Fibroblast of skin of right biceps (primary cell): ENCODE results near the gene TSPAN18.

Experiments
- DNase-seq: peaks from one replicate; pipeline ENCODE4 v3.0.0-alpha.2; 2013

The TSPAN18 gene

GRCh38 chr11:44950031-44950624 lies 223.4 kb downstream of the TSPAN18 start:
- DNase-seq: no peak

GRCh38 chr11:44950625-44951476 lies 224.1 kb downstream of the TSPAN18 start, which contains the start of gene TP53I11:
TSS of gene TP53I11 (minus strand) at chr11:44950883. CDS start at chr11:44938335, 12,548 bp downstream.
- DNase-seq: peak; percentile 69

- no peak for DNase-seq
Measured at GRCh38 chr11:44952082-44952481, 225.3 kb downstream of the TSPAN18 start.

- DNase-seq: no peak
Measured at GRCh38 chr11:44952500-44953260, 225.9 kb downstream of the TSPAN18 start.

DNA sequence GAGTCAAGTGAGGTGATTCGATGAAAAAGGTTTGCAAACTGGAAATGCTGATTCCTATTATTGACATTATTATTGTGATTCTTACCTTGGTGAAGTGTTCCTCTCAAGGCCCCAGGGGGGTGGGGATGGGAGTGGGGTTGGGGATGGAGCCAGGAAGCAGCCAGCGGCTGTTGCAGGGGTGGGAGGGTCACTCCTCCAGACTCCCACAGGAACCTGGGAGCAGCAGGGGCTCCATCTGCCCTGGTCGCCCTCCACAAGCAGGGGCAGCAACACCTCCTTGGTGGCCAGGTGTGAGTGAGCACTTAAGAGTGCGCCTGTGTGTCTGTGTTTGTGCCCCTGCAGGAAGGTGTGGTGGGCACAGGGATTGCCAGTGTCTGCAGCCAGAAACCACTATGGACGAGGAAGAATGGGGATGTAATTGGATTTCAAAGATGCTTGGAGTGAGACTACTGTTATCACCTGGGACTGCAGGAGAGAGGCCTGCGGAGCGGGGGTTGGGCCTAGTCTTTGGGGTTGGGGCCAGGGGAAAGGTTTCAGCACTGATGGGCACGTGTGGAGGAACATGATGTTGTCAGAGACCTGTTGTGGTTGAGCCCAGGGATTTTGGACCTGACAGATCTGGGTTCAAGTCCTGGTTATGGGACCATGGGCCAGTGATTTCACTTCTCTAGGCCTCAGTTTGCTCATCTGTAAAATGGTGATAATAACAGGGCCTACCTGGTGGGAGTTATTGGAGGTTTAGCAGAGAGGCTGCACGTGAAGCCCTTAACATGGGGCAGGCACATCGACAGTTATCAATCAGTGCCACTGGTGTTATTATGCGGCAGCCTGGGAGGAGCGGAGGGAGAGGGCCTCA lies 227.5 kb downstream of the TSPAN18 start:
- DNase-seq: no peak

DNA sequence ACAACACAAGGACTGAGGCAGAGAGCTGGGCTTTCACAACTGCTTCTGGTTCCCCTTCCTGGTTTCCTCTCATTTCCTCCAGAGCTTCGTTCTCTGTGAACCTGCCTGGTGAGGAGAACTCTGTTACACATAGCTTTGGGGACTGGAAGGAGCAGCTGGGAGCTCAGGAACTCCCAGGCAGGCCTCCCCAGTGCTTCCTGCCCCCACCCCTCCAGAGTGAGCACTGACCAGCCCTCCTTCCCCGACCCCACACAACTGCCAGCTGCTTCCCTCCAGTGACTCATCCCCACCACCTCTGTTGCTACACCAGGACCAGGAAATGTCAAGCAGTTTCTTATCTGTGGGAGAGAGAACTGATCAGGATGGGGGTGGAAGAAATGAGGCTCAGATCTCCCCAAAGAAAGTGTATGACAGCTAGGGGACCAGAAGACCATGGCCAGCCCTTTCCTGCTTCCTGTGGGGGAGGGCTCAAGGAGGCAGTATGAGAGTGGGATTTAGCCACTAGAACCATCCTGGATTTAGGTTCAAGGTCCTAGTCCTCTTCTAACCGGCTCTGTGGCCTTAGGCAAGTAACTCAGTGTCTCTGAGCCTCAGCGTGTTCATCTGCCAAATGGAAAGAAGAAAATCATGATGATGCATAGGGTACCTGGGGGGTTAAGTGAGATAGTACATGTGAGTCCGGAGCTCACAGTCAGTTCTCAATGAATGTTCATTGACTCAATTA lies 228.4 kb downstream of the TSPAN18 start:
- peak; percentile 77 for DNase-seq

DNA sequence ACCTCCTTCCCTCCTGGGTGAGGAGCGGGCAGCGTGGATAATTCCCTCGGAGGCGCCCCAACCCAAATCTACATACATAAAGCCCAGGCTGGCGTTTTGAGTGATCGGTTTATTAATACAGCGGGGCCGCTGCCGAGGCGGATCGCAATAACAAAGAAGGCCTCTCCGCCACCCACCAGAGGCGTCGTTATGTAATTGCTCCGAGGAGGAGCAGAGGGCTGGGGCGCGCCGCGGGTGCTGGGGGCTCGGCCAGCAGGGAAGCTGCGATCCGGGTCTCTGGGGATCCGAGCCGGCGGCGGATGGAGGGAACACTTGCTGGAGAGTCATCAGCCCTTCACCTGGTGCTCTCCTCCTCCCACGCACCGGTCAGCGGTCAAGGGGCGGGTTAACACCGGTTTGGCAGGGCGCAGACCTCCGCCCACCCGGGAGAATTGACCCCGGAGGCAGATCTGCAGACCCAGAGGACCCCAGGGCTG lies 230.3 kb downstream of the TSPAN18 start:
- no peak for DNase-seq

- no peak for DNase-seq
Measured at GRCh38 chr11:44957776-44958564, 231.2 kb downstream of the TSPAN18 start.

DNA sequence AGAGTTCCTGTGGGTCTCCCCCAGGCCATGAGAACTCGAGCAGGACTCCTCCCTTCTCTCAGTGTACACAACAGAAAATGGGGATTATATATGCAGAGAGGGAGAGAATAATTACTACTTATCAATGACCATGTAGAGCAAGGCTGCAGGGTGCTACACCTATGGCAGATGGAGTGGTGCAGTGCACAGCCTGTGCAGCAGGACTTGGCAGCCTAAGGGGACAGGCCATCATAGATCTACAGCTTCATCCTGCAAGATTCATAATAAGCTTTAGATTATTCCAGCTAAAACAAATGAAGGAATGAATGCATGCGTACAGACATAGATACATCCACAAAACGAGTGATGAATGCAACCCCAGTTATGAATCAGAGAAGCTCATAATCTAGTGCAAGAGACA lies 232.3 kb downstream of the TSPAN18 start:
- DNase-seq: no peak

DNA sequence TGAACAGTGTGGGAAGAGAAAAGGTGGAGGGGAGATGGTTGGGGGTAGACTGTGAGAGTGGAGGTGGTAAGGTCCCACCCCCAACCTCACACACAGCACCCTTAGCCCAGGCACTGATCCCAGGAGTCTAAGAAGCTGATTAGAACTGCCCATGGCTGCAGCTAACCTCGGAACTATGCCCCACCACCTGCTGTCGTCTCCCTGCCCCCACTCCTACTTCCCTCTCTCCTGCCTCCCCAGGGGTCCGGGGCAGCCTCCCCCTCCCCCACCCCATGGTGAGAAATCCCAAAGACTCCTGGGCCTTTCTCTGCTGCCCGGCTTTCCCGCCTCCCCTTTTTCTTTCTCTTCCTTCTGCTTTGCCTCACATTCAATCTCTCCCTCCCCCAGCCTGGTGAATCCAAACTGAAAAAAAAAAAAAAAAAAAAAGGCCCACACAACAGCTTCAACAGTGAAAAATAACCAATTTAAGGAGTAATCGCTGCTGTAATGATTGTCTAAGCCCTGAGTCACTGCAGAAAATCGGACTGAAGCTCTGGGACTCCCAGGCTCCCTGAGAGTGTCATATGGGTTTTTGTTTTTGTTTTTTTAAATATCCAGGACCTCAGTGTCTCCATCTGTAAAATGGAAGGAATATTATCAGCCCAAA lies 233.6 kb downstream of the TSPAN18 start:
- peak; percentile 20 for DNase-seq

DNA sequence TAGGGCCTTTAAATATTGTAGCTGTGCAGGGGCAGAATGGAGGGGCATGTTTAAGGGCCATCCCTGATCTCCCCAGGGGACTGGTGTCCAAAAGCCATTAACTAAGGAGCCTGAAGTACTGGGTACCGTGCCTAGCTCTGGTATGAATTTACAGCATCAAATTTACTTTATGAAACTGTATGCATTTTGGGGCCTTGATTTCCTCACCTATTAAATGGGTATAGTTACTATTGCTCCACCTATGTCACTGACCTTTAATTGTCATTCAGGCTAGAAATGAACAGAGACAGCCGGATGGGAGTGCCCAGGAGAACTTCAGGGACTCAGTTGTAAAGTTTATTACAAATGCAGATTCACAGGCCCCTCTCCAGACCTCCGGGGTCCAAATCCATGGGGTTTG lies 235.7 kb downstream of the TSPAN18 start:
- DNase-seq: no peak

- DNase-seq: no peak
Measured at GRCh38 chr11:44963136-44963535, 236.4 kb downstream of the TSPAN18 start.

DNA sequence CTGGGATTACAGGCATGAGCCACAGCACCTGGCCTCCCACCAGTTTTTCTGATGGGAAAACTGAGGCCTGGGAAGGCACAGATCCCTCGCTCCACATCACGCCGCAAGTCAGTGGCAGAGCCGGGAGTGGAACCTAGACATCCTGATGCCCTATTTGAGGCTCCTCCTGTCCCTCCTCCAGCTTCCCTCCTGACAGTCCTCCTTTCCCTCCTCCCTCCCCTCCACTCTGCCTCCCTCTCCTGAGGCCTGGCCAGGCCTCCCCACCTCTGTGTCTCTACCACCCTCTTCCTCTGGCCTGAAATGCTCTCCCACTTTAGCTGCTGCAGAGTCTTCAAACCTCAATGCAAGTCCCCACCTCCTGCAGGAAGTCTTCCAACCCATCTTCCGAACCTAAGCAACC lies 237.2 kb downstream of the TSPAN18 start:
- no peak for DNase-seq

DNA sequence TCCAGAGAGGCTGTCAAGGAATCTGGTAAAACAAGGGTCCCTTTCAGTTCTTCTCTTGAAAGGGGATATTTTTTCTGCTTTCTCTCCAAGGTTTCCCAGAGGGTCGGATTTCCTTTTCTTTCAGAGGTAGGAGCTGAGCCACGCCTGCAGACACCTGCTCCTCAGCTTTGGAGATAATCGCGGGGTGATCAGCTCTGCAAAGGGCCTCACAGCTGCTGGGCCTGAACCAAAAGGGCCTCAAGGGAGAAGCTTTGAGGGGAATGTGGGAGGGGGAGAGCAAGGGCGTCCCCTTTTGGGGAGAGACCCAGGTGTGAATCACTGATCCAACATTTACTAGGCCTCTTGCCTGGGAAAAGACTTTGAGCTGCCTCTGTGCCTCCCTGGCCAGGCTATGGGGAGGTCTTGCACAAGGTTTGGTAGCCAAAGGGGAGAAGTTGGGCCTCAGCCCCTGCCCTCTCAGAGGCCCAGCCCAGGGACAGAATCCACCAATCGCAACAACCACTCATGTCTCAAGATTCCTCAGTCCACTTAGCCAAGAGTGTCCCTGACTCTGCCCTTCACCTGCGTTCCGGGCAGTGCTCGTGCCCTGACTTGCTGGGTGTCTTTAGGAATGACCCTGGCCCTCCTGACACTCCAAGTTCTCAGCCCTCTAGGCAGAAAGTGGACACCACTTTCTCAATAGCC lies 237.9 kb downstream of the TSPAN18 start:
- DNase-seq: no peak

DNA sequence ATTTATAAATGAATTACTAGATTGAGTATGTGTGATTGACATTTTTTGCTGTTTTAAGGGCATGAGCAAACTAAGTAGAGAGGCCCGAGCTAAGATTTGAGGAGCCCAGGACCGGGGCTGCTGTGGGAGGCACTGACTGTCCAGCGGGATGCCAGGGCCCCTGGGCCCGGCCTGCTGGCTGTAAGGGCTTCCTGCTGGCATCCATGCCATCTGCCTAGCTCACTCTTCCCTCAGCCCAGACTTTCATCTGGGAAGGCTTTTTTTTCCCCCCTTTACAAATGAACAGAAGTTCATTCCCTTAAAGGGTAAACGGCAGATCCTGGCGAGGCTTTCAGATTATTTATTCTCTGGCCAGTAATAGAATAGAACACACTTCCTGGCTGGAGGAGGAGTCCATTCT lies 239.9 kb downstream of the TSPAN18 start:
- DNase-seq: no peak

DNA sequence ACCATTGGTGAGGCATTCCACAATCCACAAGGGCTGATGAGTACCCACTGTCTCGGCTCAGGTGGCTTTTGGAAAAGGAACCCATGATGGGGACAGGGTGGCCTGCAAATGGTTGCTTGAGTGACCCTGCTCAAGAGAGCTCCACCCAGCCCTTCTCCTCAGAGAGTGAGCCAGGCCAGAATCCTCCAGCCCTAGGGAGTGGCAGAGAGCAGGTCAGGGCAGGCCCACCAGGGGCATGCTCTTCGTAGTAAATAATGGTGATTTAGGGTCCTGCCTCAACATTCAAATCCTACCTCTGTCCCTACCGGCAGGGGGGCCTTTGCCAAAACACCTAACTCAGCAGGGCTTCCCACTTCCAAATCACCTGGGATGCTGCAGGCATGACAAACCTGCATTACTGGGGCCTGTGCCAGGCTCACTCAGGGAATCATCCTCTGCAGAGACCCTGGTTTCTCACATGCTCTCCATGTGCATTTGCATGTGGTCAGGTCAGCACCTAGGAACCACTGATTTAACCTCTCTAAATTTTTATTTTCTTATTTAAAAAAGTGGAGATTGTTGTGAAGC lies 241.3 kb downstream of the TSPAN18 start:
- no peak for DNase-seq

DNA sequence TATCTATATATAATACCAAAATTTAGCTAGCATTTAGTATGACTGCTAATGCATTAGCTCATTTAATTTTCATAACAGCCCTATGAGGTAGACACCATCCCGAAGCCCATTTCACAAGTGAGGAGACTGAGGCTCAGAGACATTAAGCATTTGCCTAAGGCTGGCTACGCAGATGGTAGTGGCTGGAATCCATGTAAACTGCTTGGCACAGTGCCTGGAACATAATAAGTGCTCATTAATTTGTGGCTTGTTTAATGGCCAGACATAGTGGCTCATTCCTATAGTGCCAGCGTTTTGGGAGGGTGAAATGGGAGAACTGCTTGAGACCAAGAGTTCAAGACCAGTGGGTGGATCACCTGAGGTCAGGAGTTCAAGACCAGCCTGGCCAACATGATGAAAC lies 241.7 kb downstream of the TSPAN18 start:
- DNase-seq: no peak

DNA sequence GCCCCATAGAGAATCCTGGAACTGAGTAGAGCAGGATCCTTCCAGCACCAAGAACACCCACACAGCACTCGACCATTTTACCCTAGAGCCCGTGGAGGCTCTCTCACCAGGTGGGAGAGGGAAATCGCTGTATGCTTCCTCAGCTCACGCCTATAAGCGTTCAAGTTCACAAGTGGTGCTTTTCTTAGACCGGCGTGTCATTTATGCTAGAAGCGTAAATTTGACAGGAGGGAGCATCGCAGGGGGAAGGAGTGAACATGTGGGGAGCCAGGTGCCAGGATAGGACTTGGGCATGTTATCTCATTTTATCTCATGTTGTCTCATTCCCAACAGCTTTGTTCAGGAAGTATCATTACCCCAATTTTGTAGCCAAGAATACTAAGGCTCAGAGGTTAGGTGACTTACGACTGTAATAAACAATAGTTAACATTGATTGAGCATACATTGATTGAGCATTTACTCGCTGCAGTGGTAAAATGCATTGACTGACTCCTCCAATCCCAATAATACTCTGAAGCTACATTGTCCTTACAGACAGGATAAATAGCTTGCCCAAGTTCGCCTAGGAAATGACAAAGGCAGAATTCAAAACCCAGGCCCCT lies 243.0 kb downstream of the TSPAN18 start:
- DNase-seq: no peak

DNA sequence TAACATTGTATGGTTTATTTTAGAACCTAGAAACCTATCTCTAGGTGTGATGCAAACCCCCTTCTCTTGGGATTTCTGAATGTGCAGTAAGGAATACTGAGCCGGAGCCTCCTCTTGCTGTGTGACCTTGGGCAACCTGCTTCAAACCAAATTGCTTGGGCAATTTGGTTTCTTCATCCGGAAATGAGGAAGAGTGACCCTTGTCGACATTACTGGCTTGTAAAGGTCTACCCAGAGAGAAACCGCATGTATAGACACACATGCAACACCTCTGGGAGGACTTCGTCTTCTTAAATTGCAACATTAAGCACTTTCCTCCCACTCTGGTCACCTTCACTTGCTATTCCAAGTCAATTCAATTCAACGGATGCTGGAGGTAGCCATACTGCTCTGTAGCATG lies 243.5 kb downstream of the TSPAN18 start:
- DNase-seq: no peak
